ENCODE results near the gene TBC1D9B.

GRCh38 chr5:179890751-179891682, 16.7 kb downstream of the TBC1D9B start:
- TF ChIP-seq, protein P1, sequence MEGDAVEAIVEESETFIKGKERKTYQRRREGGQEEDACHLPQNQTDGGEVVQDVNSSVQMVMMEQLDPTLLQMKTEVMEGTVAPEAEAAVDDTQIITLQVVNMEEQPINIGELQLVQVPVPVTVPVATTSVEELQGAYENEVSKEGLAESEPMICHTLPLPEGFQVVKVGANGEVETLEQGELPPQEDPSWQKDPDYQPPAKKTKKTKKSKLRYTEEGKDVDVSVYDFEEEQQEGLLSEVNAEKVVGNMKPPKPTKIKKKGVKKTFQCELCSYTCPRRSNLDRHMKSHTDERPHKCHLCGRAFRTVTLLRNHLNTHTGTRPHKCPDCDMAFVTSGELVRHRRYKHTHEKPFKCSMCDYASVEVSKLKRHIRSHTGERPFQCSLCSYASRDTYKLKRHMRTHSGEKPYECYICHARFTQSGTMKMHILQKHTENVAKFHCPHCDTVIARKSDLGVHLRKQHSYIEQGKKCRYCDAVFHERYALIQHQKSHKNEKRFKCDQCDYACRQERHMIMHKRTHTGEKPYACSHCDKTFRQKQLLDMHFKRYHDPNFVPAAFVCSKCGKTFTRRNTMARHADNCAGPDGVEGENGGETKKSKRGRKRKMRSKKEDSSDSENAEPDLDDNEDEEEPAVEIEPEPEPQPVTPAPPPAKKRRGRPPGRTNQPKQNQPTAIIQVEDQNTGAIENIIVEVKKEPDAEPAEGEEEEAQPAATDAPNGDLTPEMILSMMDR (IDR thresholded peaks at IDR 0.05): no peak
- TF ChIP-seq POLR2A (IDR thresholded peaks at IDR 0.05): no peak

Measured in thyroid gland (tissue), 4 donors.